DMS153 treated with DMSO at 0.1 percent for 48 hours (cell line): ENCODE data around the gene ZNFX1.
A peak's percentile ranks its signal among the peaks of the same experiment; 100 is the strongest.
"Not testable (repeated sequence)": the region's sequence is repeated elsewhere in the genome, so short reads cannot be mapped to it uniquely, and the experiment has no call there.

Experiments
- DNase-seq: peaks from one replicate; lab custom pipeline; 2025; ENCODE audit not compliant: unreplicated experiment; lab: John Stamatoyannopoulos, UW

The ZNFX1 gene

DNA sequence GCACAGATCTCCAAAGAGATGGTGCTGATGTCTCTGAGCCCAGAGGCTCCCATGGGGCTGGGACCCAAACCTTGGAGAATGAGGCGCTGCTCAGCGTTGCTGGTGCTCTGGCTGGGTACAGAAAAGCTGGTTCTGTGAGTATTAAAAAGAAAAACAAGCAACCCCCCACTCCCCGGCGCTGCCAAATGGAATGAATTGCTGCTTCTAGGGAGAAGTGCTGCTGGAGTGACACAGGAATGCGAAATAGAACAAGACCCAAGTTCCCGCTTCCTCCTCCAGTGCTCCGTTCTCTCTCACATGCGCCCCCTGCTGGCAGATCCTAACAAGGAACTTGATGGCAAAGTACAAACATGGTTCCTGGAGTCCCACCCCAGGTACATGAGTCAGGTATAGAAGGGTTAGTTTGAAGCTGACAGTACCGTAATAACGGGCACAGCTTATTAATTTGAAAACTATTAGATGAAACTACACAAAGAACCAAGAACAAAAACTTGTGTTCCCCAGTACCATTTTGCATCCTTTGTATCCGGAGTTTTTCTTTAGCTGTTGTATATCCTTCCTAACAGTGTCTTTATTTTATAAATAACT is 60.8 kb downstream of the ZNFX1 start:
- peak; percentile 84 for DNase-seq

DNA sequence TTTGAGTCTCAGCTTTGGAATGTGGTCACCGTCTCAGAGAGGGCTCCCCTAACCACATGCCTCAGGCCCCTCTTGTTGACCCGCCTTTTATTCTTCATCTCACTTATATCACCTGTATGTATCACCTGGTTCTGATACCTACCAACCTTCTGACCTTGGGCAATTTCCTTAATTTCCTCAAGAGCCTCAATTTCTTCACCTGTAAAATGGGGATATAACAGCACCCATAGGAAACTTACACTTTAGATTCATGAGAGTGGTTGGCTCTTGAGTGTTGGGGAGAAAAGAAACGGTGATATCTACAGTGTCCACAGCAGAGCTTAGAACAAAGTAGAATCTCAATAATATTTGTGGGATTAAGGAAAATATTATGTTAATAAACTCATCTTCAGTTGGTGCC is 62.6 kb downstream of the ZNFX1 start:
- DNase-seq: no peak

DNA sequence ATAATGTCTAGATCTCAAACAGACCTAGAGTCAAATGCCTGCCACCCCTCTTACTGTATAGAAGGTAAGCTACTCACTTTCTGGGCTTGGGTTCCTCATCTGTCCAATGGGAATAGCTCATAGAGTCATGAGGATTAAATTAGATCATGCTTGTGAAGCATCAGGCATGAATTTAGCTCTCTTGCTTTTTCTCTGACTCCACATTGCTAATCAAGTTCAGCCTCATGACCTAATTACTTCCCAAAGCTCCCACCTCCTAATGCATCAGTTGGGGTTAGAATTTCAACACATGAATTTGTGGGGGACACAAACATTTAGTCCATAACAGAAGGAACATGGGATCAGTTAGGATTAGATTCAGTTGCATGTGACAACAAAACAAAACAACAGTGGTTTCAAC is 63.3 kb downstream of the ZNFX1 start:
- no peak for DNase-seq

DNA sequence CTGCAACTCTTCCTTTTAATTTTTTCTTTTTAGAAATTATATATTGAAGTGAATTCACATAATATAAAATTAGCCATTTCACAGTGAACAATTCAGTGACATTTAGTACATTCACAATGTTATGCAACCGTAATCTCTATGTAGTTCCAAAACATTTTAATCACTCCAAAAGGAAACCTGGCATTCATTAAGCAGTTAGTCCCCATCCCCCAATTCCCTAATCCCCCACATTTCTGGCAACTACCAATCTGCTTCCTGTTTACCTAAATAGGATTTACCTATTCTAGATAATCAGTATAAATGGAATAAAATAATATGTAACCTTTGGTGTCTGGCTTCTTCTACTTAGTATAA is 67.1 kb downstream of the ZNFX1 start:
- no peak for DNase-seq

DNA sequence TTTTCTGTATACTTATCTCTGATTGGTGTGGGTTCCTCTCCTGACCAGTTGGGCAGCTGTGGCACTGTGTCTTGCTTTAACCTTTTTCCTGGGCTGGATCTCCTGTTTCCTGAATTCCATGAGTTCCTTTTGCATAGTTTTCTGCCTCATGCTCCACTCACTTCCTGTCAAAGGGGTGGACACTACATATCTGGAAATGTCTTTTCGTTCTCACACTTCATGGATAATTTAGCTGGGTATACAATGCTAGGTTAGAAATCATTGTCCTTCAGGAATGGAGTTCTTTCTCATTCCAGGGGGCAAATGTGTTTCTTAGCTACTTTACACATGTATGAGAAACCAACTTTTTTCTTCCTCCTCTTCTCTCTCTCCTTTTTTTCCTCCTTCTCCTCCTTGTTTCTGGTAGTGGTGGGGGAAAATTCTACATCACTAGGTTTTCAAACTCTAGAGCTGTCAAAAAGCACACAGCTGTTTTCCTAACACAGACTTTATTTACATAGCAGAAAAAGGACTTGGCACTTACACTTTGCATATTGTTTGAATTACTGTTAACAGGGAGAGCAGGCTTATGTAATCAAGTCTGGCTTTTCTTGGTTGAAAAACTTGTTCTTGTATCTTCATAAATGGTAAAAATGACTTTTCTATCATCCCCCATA is 67.6 kb downstream of the ZNFX1 start:
- no peak for DNase-seq

DNA sequence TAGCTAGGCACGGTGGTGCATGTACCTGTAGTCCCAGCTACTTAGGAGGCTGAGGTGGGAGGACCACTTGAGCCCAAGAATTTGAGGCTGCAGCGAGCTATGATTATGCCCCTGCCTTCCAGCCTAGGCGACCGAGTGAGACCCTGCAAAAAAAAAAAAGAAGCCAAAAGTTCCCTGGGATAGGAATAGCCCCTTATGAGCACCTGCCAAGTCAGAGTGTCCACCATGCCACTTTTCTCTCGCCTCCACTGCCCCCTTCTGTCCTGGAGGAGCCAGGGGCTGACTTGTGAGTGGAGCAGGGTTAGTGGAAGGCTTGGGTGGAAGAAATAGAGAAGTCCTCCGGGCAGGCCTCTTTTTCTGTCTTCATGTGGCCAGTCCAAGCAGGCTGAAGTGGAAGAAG is 70.8 kb downstream of the ZNFX1 start:
- DNase-seq: no peak

DNA sequence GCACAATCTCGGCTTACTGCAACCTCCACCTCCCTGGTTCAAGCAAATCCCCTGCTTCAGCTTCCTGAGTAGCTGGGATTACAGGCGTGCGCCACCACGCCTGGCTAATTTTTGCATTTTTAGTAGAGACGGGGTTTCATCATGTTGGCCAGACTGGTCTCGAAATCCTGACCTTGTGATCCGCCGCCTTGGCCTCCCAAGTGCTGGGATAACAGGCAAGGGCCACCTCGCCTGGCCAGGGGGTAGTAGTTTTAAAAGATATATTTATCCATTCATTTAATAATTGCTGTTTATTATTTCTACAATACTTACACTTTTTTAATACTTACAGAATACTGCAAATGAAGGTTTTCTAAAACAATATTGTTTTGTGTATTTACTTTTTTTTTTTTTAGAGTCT is 74.1 kb downstream of the ZNFX1 start:
- DNase-seq: no peak

DNA sequence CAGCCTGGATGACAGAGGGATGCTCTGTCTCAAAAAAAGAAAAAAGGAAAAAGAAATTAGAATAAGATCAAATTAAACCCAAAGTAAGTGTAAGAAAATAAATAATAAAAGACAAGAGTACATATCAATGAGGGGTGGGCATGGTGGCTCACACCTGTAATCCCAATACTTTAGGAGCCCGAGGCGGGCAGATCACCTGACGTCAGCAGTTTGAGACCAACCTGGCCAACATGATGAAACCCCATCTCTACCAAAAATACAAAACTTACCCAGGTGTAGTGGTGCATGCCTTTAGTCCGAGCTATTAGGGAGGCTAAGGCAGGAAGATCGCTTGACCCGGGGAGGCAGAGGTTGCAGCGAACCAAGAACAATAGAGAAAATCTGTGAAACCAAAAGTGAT is 74.8 kb downstream of the ZNFX1 start:
- DNase-seq: no peak

DNA sequence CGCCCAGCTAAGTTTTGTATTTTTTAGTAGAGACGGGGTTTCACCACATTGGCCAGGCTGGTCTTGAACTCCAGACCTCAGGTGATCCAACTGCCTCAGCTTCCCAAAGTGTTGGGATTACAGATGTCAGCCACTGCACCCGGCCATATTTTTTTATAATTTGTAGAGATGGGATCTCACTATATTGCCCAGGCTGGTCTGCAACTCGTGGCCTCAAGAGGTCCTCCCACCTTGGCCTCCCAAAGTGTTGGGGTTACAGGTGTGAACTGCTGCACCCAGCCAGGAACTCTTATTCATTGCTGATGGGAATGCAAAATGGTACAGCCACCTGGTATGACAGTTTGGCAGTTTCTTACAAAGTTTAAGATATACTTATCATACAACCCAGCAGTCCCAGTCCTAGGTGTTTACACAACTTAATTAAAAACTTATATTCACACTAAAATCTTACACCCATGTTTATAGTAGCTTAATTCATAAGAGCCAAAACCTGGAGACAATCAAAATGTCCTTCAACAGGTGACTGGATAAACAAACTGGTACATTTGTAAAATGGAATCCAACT is 78.0 kb downstream of the ZNFX1 start:
- DNase-seq: no peak

DNA sequence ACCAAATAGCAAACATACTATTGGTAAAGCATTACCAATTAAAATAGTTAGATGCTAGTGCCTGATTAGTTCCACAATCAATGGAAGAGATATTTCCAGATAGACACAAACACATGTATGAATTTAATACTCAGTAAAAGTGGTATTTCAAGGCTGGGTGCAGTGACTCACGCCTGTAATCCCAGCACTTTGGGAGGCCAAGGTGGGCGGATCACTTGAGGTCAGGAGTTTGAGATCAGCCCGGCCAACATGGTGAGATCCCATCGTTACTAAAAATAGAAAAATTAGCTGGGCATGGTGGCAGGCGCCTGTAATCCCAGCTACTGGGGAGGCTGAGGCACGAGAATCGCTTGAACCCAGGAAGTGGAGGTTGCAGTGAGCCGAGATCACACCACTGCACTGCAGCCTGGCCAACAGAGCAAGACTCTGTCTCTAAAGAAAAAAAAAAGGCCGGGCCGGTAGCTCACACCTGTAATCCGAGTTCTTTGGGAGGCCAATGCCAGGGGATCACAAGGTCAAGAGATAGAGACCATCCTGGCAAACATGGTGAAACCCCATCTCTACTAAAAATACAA is 84.8 kb downstream of the ZNFX1 start:
- not testable (repeated sequence) for DNase-seq
